GM12874 (cell line): ENCODE data around the gene PLPP6.

Experiments used
- TF ChIP-seq, protein P1 (sequence below): IDR thresholded peaks from 2 replicates; pipeline ENCODE4 v1.5.1; 2011; ENCODE audit warnings: low read depth, mild to moderate bottlenecking, control low read depth, low read length, moderate library complexity; ENCODE audit not compliant: insufficient read depth

The PLPP6 gene

DNA sequence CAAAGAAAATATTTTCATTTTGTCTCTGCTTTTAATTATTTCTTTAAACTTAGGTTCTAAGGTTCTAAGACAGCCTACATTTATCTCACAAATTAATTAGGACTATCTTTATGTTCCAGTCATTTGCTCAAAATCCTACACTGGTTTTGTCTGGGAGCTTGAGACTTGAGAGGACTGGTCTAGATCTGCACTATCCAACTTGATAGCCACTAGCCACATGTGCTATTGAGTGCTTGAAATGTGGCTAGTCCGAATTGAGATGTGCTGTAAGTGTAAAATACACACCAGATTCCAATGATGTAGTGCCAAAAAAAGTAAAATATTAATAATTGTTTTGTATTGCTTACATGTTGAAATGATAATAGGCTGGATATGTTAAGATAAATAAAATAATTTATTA is 24.5 kb downstream of the PLPP6 start:
- TF ChIP-seq, protein P1, sequence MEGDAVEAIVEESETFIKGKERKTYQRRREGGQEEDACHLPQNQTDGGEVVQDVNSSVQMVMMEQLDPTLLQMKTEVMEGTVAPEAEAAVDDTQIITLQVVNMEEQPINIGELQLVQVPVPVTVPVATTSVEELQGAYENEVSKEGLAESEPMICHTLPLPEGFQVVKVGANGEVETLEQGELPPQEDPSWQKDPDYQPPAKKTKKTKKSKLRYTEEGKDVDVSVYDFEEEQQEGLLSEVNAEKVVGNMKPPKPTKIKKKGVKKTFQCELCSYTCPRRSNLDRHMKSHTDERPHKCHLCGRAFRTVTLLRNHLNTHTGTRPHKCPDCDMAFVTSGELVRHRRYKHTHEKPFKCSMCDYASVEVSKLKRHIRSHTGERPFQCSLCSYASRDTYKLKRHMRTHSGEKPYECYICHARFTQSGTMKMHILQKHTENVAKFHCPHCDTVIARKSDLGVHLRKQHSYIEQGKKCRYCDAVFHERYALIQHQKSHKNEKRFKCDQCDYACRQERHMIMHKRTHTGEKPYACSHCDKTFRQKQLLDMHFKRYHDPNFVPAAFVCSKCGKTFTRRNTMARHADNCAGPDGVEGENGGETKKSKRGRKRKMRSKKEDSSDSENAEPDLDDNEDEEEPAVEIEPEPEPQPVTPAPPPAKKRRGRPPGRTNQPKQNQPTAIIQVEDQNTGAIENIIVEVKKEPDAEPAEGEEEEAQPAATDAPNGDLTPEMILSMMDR, result no peak

DNA sequence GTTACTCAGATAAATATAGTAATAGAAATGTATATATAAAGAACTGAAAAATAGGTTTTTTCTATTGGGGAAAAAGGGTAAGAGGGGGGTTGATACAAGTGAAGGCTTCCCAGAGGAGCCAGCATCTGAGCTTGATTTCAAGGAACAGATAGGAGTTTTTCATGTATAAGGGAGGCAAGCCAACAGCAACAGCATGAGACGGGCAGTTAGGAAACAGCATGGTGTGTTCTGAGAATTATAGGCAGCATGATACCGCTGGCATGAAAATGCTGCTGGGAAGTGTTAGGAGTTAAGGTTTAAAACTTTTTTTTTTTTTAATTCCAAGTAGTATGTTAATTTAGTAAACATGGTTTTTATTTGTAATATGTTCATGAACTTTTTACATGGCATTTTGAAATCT is 26.9 kb downstream of the PLPP6 start:
- TF ChIP-seq, protein P1, result no peak

DNA sequence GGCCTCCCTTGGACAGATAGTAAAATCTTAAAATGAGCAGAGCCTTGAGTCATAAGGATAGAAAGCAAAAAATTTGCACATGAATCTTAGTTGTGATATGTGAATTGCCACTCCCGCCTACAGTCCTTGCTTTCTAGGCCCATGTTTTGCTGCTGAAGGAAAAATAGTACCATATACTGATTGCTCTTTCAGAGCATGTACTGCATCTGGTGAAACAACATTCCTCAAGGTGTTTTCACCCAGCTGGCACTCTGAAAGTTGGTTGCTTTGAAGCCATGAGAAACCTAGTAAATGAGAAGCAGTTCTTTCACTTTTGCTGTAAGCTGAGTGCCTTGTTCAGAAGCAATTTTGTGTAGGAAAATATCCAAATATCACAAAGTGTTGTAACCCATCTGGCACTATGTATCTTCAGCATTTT is 27.6 kb downstream of the PLPP6 start:
- TF ChIP-seq, protein P1, result no peak

DNA sequence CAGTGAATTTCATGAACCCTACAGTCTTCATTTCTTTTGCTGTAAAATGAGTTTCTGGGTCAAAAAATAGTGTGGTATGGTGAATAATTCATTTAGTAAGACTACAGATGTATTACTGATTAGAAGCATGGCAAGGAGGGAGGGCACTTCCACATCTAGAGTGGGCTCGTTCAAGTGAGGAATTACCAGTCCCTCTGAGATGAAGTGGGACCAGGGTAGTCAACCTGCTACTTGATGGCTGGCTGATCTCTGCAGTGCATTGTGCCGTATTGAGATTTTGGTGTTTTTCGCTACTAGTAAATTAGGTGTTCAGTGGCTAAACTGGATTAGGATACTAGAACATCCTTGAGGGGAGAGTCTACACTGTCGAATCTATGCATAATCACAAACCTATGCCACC is 28.1 kb downstream of the PLPP6 start:
- TF ChIP-seq, protein P1, result no peak

DNA sequence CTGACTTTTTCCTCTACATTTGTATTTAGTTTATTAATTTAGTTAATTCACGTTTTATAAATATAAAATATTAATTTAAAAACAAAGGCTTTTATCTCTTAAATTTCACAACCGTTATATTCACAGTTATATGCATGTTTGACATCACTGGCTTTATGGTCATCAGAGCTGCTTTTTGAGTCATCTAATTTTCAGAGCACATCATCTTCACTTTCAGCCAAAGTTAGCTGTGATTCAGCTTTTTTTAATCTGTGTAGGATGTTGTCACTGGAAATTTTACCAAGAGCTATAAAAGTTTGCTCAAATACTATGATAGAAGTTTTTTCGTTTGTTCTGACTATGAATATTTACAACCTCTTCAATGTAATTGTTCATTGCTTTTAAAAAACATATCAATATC is 29.7 kb downstream of the PLPP6 start:
- TF ChIP-seq, protein P1, result no peak

DNA sequence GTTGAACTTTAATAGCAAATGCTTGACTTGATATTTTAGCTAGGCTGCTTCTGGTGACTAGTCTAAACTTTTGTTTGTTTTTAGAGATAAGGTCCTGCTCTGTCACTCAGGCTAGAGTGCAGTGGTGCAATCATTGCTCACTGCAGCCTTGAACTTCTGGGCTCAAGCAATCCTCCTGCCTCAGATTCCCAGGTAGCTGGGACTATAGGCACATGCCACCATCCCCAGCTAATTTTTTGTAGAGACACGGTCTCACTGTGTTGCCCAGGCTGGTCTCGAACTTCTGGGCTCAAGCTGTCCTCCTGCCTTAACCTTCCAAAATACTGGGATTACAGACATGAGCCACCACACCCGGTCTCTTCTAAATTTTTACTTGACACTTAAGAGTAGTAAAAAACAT is 38.0 kb downstream of the PLPP6 start:
- TF ChIP-seq, protein P1, result no peak

DNA sequence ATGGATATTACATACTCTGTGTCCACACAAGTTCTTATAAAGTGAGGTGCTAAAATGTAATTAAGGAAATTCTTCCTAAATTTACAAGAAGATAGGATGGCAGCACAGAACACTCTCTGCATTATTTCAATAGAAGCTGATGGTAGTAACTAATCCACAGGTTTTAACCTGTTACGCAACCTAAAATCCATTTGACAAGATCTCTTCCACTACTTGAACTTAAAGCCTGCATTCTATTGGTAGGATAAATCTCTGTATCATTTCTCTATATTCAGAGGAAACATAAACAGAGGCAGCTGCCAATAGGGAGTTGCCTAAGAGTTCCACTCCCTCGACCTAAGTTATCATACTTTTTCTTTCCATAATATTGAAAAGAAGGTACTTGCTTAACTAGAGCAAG is 38.8 kb downstream of the PLPP6 start:
- TF ChIP-seq, protein P1, result no peak

DNA sequence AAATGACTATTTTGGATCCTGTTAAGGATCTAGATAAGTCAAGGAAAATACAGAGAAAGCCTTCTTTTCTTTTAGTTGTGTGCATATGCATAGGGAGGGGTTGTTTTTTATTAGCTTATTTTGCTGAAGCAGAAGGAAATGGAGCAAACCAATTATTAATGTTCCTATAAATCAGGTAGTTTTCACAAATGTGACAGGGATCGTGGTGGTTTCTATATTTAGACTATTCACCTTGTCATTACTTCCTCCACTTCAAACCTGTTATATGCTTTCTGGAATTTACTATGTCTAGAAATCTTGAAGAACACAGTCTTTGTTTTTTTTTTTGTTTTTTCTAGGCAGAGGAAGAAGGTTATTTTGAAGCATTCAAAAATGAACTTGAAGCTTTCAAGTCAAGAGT is 39.4 kb downstream of the PLPP6 start:
- TF ChIP-seq, protein P1, result no peak
